GM19438 (cell line): Measurements from ENCODE around the gene IQCE.

Experiments used
- ATAC-seq: cut with Tn5 transposase; IDR thresholded peaks from one replicate; pipeline ENCODE4 v1.9.1; 2021; ENCODE audit warnings: low read depth; ENCODE audit not compliant: unreplicated experiment

IQCE gene

DNA sequence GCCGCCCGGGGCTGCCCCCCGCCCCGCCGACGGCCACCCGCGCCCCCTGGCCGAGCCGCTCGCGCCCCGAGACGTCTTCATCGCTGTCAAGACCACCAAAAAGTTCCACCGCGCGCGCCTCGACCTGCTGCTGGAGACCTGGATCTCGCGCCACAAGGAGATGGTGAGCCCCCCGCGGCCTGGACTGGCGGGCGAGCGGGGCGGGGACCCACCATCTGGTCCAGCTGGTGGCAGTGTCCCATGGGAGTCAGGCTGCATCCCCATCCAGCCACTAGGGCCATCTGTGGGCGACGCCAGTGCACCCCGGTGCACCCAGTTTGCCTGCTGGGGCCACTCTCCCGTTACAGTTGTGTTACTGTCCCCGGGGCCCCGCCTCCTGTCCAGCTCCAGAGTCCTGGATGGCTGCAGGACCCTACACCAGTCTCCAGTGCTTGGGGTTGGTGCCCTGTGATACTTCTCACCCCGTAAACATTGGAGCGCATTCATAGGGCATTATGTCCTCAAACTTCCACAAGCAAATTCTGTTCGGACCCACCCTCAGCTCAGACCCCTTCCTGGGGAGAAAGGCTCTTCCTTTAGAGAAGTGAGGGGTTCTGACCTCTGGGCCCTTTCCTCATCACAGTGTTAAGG, 38.5 kb upstream of the IQCE start:
- no peak for ATAC-seq

DNA sequence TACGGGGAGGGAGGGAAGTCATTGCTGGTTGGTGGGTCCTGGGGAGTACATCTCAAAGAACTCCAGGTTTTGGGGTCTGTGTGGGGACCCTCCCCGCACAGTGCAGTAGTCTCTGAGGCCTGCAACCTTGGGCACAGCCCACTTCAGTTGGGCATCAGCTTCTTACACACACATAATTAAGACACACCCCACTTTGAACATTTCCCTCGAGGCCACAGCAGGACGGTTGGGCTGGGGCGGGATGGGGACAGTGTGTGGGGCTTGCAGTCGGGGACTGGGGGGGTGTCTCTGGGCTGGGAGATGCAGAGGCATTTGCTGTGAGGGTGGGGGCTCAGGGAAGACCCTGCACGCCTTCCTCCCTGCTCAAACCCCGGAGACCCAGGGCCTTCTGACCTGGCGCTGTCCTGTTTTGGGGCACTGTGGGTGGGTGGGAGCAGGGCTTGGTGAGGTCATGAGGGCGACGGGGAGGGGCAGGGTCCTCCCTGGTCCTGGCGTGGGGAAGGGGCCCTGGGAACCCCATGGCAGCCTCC, 38.0 kb upstream of the IQCE start:
- no peak for ATAC-seq

DNA sequence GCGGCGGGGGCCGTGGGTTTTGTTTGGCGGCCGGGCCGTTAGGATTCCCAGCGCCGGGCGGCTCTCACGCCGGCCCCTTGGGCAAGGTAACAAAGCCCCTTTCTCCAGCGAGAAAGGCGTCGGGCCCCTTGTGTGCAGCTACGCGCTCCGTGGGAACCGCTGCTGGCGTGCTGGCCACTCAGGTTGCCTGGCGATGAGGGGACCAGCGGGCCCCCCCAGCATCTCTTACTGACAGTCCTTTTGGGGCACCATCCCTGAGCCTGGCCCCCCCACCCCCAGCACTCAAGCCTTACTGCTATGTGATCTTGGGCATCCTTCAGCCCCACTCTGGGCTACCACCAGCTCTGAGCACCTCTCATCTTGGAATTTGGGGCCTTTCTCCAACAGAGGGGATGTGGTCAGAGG, 37.4 kb upstream of the IQCE start:
- ATAC-seq = no peak

DNA sequence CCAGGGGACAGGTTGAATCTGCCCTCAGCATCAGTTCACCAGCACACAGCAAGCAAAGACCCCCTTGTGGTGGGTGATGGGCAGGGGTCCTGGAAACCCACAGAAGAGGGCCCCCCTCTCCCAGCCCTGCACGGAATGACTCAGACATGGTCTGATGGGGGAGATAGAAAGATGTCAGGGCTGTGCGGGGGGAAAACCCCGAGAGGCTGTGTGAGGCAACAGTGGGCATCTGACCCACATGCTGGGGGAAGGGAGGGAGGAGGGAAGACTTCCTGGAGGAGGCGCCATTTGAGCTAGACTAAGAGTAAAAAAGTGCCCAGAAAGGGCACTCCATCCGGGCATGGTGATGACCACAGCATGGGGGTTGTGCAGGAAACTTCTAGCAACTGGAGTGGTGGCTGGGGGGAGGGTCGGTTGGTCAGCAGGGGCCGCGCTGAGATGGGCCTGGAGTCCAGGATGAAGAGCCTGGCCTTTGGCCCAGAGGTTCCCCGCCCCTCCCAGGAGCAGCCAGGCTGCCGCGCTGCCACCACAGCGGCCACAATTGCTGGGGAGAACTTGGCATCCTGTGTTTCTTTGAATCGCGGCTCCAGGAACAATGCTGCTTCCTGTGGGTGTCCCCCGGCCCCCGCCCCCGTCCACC, 36.7 kb upstream of the IQCE start:
- ATAC-seq = no peak

DNA sequence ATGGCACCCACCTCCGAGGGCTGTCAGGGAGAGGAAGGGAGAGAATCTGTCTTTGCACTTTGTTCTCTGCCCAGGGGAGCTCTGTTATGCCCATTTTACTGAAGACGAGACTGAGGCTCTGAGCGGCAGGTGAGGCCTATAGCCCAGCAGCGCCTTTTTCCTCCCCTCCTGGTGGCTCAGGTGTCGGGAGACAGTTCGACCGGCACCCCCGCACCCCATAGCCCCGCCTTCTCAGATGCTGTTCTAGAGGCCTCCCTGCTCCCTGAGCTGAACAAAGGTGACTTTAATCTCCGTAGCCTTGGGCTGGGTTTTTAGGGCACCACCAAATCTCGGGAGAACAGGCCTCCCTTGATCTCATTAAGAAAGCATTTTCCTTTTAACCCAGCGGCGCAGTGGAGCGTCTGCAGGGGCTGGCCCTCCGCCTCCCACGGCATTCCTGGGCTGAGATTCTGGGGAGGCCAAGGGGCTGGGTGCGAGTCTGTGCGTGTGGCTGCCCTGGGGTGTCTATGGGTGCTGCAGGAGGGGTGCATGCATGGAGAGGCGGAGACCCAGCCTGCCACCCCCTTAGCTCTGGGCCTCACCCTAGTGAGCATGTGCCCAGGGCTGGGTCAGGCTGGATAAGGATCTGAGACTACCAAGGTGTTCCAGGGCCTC, 35.9 kb upstream of the IQCE start:
- no peak for ATAC-seq

DNA sequence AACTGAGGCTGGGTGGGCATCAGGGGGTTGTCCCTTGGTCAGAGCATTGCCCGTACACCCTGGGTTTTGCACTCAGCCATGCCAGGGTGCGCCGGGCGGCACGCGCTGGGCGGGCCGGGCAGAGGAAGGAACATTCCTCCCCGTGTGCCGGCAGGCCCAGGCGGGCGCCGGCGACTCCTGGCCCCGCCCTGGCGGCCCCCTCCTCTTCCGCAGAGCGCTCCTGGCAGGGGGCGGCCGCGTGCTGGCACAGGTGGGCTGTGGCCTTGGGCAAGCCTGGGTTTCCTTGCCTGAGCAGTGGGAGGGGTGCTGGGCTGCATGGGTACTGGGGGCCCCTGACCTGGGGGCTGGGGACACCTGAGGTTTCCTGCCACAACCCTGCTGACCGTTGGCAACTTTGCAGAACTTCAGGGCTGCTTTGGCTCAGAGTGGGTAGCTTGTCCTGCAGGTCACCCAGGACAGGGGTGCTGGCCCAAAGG, 35.3 kb upstream of the IQCE start:
- no peak for ATAC-seq

DNA sequence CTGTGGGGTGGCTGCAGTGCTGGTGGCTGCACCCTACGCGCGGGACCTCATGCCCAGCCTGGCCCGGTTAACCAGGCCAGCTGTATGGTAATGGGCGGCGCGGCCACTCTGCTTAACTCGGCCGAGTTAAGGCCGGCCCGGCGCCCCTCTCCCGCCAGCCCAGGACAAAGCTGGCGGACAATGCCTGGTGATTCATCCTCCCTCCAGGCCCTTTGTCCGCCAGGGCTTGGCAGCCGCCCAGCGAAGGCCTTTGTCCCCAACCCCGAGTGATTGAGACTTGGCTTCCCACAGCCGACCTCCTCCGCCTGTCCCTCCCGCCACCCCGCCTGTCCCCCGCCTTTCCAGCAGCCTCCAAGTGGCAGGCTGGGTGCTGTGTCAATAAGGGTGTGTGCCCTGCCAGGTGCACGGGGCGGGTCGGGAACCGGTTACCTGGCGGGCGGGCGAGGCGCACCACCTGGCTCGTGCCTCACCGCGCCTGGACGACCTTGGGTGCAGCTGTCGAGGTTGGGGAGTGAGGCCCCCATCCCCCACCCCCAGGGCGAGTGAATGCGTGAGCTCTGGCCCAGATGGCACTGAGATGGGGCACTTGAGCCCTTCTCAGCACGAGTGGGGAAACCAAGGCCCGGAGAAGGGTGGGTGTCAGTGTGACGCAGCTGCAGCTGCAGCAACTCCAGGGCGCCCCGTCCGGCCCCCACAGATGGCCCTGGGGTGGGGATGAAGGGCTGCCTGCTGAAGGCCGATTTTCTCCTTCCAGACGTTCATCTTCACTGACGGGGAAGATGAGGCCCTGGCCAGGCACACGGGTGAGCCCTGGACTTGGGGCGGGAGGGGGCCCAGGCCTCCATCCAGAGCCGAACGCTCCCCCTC, 34.6 kb upstream of the IQCE start:
- no peak for ATAC-seq

DNA sequence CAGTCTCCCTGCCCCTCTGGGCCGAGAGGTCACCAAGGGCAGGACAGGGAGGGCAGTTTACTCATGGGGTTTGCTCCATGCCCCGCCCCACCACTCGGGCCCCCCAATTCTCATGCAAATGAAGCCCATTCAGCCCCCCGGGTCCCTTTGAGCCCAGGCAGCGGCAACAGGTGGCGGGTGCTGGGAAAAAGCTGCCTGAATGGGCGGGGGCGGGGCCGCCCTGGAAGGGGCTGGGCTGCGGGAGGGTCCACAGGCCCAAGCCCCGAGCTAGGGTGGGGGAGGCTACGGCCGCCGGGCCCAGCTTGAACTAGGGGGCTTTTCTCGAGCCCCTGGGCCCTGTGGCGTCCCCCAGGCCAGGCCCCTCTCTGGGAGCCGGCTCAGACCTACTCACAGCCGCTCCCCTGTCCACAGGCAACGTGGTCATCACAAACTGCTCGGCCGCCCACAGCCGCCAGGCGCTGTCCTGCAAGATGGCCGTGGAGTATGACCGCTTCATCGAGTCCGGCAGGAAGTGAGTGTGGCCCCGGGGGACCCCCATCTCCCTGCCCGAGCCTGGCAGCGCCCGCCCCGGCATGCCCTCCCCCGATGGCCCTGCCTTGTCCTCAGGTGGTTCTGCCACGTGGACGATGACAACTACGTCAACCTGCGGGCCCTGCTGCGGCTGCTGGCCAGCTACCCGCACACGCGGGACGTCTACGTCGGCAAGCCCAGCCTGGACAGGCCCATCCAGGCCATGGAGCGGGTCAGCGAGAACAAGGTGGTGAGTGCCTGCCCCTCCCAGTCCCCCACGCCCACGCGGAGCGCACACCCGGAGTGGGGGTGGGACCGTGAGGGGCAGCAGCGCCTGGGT, 33.7 kb upstream of the IQCE start:
- no peak for ATAC-seq

DNA sequence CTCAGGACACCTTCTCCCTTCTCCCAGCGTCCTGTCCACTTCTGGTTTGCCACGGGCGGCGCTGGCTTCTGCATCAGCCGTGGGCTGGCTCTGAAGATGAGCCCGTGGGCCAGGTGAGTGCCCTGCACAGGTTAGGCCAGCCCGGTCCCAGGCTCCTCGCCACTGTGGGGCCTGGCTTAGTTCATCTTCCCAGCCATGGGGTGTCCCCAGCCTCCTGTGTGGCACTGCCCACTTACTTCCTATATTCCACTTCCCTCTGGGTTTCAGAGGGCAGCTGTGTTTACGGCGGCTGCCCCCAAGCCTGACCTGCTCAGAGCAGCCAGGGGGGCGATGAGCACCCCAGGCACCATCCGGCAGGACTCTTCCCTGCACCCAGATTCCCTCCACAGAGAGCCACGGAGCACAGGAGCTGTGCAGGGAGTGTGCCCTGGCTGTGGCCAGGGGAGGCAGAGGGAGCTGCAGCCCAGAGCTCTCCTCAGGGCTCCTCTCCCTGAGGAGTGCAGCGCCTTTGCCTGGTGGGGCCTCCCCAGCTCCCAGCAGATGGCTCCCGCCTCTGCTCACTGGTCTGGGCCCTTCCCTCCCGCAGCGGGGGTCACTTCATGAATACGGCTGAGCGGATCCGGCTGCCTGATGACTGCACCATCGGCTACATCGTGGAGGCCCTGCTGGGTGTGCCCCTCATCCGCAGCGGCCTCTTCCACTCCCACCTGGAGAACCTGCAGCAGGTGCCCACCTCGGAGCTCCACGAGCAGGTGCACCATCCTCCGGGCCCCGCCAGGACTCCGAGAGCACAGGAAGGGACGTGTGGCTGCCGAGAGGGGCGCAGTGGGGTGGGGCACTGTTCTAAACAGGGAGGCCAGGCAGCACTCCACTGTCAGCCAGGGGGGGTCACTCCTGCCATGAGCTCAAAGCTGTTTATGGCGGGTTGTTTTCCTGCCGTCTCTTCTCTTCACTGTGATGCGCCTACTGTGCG, 32.8 kb upstream of the IQCE start:
- no peak for ATAC-seq

DNA sequence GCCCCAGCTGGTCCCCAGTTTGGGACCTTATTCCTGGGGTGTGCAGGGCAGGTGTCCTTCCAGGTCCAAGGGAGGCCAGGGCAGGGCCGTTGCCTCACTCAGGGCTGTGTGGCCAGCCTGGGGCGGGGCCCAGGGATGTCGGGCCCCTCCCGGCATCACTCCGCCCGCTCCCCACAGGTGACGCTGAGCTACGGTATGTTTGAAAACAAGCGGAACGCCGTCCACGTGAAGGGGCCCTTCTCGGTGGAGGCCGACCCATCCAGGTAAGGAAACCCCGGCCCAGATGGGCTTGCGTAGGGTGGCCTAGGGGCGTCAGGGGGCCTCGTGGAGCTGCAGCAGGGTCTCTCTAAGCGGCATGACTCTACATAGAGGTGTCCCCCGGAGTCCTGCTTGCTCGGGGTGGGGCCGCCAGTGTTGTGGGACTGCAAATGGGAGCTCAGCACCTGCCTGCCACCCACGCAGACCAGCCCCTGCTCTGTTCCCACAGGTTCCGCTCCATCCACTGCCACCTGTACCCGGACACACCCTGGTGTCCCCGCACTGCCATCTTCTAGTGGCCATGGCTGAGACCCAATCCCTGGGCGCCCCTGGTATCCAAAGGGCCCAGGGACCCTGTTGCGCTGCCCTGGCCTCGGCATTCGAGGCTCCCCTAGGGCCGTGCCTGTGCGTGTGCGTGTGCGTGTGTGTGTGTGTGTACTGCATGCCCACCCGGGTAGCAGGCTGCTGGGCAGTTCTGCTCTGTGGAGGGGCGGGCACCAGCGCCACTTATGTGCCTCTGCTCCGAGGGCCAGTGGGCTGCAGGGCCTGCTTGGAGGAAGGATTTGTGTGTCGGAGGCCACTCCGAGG, 31.9 kb upstream of the IQCE start:
- ATAC-seq = no peak

DNA sequence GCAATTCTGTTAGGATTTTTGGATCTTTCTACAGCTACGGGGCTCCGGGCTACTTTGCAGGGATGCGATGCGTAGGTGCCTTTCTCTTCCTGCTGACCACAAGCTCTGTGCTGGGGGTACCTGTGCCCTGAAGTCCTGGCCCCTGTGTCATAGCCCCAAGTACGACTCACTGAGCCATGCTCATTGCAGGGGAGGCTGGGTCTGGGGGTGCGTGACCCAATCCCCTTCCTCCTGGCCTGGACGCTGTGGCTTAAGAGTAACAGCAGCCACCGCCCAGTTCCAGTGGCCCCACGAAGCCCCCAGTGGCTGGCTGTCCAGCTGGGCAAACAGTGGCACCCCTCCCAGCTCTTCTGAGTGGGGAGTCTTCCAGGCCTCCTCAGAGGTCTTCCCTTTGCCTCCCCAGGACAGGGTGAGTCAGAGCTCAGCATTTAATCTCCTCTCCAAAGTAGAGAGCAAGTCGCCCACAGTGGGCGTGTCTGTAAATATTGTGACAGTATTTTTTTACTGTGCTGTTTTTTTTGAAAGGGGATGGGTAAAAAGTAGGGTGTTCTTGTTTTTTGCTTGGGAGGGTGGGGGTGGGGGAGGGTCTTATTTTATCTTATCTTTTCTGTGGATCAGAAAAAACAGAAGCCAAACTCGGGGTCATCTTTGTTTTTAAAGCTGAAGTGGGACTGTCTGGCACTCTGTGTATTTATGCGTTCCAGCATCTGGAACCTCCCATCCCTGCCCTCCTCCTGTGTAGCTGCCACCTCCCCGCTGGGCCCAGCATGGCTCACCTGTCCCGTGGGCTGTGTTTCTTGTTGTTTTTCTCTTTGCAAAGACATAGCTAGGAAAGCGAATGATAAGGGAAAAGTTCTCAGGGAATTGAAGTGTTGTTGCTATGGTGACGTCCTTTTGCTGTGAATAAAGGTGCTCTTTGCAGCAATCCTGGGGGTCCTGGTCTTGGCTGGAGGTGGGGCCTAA, 31.0 kb upstream of the IQCE start:
- no peak for ATAC-seq

DNA sequence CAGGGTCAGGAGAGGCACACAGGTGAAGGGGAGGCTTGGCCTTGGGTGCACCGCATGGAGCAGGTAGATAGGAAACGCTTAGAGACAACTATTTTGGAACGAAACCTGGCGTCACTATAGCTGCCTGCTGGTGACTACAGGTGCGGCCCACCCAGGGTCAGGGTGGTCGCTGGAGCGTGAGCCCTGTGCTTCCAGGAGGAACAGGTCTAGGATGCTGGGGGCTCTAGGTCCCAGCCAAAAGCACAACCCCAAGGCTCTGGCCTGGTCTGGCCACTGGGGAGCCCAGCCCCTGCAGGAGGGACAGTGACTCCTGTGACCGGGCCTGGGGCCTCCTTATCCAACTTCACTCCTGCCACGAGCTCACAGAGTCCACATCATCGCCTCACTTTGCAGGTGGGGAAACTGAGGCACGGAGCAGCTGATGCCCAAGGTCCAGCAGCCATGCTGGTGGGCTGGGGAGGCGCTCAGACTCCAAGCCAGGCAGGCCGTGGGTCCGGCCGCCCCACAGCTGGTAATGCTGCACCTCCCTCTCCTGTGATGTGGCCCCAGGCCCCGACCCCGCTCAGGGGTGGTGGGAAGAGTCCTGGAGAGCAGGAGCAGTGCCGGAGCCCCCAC, 30.2 kb upstream of the IQCE start:
- no peak for ATAC-seq

DNA sequence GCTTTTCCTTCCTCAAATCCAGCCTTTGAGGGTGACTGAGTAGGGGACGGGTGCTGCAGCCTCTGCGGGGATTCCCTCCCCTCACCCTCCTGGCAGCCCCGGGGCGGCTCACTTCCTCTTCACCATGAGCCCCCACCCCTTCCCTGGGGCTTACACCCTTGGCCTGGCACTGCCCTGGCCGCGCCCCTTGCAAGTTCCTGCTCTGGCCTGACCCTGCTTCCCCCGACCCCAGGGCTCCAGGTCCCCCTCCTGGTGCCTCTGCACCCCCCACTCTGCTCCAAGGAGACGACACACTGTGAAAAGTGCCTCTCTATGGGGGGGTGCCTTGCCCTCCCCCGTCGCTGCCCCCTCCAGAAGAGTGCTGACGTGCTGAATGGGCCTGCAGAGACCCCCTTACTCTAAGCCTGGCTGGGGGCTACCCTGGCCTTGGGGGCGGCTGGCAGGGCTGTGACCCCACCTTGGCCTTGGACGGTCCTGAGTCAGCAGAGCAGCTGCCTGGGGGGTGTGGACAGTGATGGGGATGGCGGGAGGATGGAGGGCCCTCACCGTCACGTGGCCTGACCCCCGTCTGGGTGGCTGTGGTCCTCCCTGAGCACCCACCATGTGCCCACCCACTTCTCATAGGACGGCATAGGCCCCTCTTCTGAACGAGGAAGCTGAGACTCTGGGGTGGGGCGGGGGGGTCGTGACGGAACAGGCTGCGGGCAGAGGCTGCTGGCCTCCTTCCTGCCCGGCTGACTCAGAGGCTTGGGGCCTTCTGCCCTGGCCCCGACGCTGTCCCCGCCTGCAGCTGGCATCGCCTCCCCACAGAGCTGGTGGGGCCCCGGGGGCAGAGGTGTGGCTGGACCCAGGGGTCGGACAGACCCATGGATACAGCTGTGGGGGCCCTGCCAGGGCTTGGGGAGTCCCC, 29.4 kb upstream of the IQCE start:
- no peak for ATAC-seq

DNA sequence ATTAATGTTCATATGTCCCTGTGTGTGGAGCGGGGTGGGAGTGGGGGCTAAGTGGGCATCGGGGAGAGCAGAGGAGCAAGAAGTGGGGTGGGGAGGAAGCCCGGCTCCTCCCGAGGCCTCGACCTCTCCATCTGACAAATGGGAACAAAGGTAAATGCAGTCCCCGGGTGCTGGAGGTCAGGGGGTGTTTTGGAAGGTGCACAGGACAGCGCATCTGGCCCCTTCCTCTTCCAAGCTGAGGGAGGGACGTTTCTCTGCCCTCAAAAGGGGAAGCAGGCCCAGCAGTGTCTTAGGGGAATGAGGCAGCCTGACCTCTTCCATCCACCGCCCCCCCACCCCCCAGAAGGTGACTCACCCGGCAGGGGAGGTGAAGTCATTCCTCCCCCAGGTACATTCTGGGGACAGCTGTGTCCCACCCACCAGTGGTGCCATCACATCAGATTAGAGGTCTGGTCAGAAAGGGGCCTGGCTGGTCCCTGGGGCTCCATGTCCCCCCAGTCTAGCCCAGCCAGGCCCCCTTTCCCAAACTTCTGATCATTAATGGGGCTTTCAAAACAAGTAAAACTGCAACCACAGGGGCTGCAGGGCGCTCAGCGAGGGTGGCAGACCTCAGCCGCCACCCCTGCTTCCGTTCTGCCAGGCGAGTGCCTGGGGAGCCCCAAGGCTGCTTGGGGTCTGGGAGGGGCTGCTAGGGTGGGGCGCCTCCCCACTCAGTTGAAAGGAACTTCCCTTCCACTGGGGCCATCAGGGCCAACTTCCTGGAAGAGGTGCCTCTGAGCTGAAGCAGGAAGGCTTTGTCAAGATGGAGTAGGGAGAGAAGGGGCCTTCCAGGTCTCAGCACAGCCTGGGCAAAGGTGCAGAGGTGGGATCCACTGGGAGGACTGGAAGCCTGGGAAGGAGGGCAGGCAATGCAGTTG, 28.4 kb upstream of the IQCE start:
- ATAC-seq = no peak
